Ramos (cell line): ENCODE results near the gene CD2.

Experiments
- in situ Hi-C: fragments of 300-500 bp; cut with MboI; formaldehyde crosslinking; loops from one replicate; pipeline ENCODE4 v1.14.3; 2022; ENCODE audit warnings: low sequenced_read_pairs; ENCODE audit not compliant: unreplicated experiment

CD2 gene

GRCh38 chr1:116726872-116727820 is 27.1 kb upstream of the CD2 start:
- in situ Hi-C loops, result no loop called here

GRCh38 chr1:116731439-116731838 is 22.8 kb upstream of the CD2 start:
- in situ Hi-C loops, result loop anchor here (10.0 kb wide), 1 partner anchor 323 kb away; no protein-coding TSS in a partner anchor

GRCh38 chr1:116732726-116733125 is 21.5 kb upstream of the CD2 start:
- in situ Hi-C loops, result loop anchor here (10.0 kb wide), 1 partner anchor 322 kb away; no protein-coding TSS in a partner anchor

GRCh38 chr1:116733476-116734365 is 20.5 kb upstream of the CD2 start:
- in situ Hi-C loops, result loop anchor here (10.0 kb wide), 1 partner anchor 321 kb away; no protein-coding TSS in a partner anchor

- in situ Hi-C loops, result loop anchor here (10.0 kb wide), 1 partner anchor 320 kb away; no protein-coding TSS in a partner anchor
These were observed 19.0 kb upstream of the CD2 start for GRCh38 chr1:116735246-116735645.

- in situ Hi-C loops, result loop anchor here (10.0 kb wide), 1 partner anchor 318 kb away; no protein-coding TSS in a partner anchor
These were observed 17.0 kb upstream of the CD2 start for GRCh38 chr1:116737020-116737854.

GRCh38 chr1:116737855-116738321 is 16.3 kb upstream of the CD2 start:
- in situ Hi-C loops, result loop anchor here (10.0 kb wide), 1 partner anchor 317 kb away; no protein-coding TSS in a partner anchor

GRCh38 chr1:116738673-116739370 is 15.4 kb upstream of the CD2 start:
- in situ Hi-C loops, result loop anchor here (10.0 kb wide), 1 partner anchor 316 kb away; no protein-coding TSS in a partner anchor

- in situ Hi-C loops, result loop anchor here (10.0 kb wide), 1 partner anchor 315 kb away; no protein-coding TSS in a partner anchor
These were observed 14.7 kb upstream of the CD2 start for GRCh38 chr1:116739371-116740012.

- in situ Hi-C loops, result no loop called here
These were observed 13.9 kb upstream of the CD2 start for GRCh38 chr1:116740296-116740695.

- in situ Hi-C loops, result no loop called here
These were observed 13.5 kb upstream of the CD2 start for GRCh38 chr1:116740746-116741145.

- in situ Hi-C loops, result no loop called here
These were observed 12.2 kb upstream of the CD2 start for GRCh38 chr1:116741836-116742565.

- in situ Hi-C loops, result no loop called here
These were observed 10.7 kb upstream of the CD2 start for GRCh38 chr1:116743535-116743934.

GRCh38 chr1:116748272-116748671 is 6.0 kb upstream of the CD2 start:
- in situ Hi-C loops, result no loop called here

- in situ Hi-C loops, result no loop called here
These were observed 3.1 kb upstream of the CD2 start for GRCh38 chr1:116751146-116751545.

- in situ Hi-C loops, result no loop called here
These were observed 2.6 kb upstream of the CD2 start for GRCh38 chr1:116751621-116752020.

- in situ Hi-C loops, result no loop called here
These were observed 918 bp upstream of the CD2 start for GRCh38 chr1:116753312-116753711.

- in situ Hi-C loops, result no loop called here
These were observed 836 bp downstream of the CD2 start for GRCh38 chr1:116755066-116755465.
